HL-60 (cell line): ENCODE results near the gene ECI2.

Source experiments
- CTCF ChIP-seq: IDR thresholded peaks from one replicate; pipeline ENCODE4 v1.5.1; 2011; ENCODE audit warnings: low read length, control low read depth, inconsistent platforms; ENCODE audit not compliant: insufficient read depth
- GABPA ChIP-seq: IDR thresholded peaks from 2 replicates; pipeline ENCODE4 v1.6.1; 2012; ENCODE audit warnings: low read depth
- POLR2AphosphoS5 ChIP-seq: IDR thresholded peaks from 2 replicates; pipeline ENCODE4 v1.6.1; 2012; ENCODE audit warnings: low read depth
- SPI1 ChIP-seq: IDR thresholded peaks from 2 replicates; pipeline ENCODE4 v1.6.1; 2012; ENCODE audit warnings: low read depth, mild to moderate bottlenecking, borderline replicate concordance

GRCh38 chr6:4134841-4135664, at the start of gene ECI2:
- TF ChIP-seq CTCF (no peak), SPI1 (no peak), POLR2AphosphoS5 (no peak), GABPA (no peak)
